ENCODE results near the gene PLCB2. TPM values are rescaled to one million over a fixed set of nuclear protein-coding genes. Genes with fewer than 3 reads are reported as not detected.

Gene PLCB2
- total RNA-seq, 1 donor from 2014 or later: 7.7 TPM

GRCh38 chr15:40293006-40293405 is 14.7 kb downstream of the PLCB2 start:
- DNase-seq (peak; percentile 17), ATAC-seq (ENCODE audit: poor library complexity) (no peak)
- intact Hi-C loops (cut with DNase I): no loop called here

- ATAC-seq (ENCODE audit: poor library complexity) (no peak), DNase-seq (peak; percentile 8)
- intact Hi-C loops (cut with DNase I): no loop called here
Measured at GRCh38 chr15:40292246-40292645, 15.5 kb downstream of the PLCB2 start.

- intact Hi-C loops (cut with DNase I): no loop called here
- ATAC-seq (ENCODE audit: poor library complexity) (peak; percentile 55), DNase-seq (peak; percentile 57)
Measured at GRCh38 chr15:40290918-40291574, 16.7 kb downstream of the PLCB2 start.

GRCh38 chr15:40290545-40290917 is 17.2 kb downstream of the PLCB2 start:
- intact Hi-C loops (cut with DNase I): no loop called here
- DNase-seq (no peak), ATAC-seq (ENCODE audit: poor library complexity) (no peak)

GRCh38 chr15:40289140-40289775 is 18.5 kb downstream of the PLCB2 start:
- intact Hi-C loops (cut with DNase I): no loop called here
- ATAC-seq (ENCODE audit: poor library complexity) (peak; percentile 33), DNase-seq (peak; percentile 67)

- DNase-seq (no peak), ATAC-seq (ENCODE audit: poor library complexity) (no peak)
- intact Hi-C loops (cut with DNase I): no loop called here
Measured at GRCh38 chr15:40287968-40288367, 19.8 kb downstream of the PLCB2 start.

- intact Hi-C loops (cut with DNase I): no loop called here
- DNase-seq (no peak), ATAC-seq (ENCODE audit: poor library complexity) (no peak)
Measured at GRCh38 chr15:40287505-40287904, 20.2 kb downstream of the PLCB2 start.

- ATAC-seq (ENCODE audit: poor library complexity): no peak
- intact Hi-C loops (cut with DNase I): no loop called here
- no peak for DNase-seq
Measured at GRCh38 chr15:40286794-40287193, 20.9 kb downstream of the PLCB2 start.

- DNase-seq (no peak), ATAC-seq (ENCODE audit: poor library complexity) (peak; percentile 33)
- intact Hi-C loops (cut with DNase I): no loop called here
Measured at GRCh38 chr15:40286061-40286532, 21.6 kb downstream of the PLCB2 start.

GRCh38 chr15:40285554-40286011 is 22.2 kb downstream of the PLCB2 start:
- intact Hi-C loops (cut with DNase I): no loop called here
- DNase-seq (no peak), ATAC-seq (ENCODE audit: poor library complexity) (peak; percentile 3)

GRCh38 chr15:40285151-40285550 is 22.6 kb downstream of the PLCB2 start:
- ATAC-seq (ENCODE audit: poor library complexity): no peak

GRCh38 chr15:40283615-40284300 is 24.0 kb downstream of the PLCB2 start:
- ATAC-seq (ENCODE audit: poor library complexity) (no peak), DNase-seq (no peak)
- intact Hi-C loops (cut with DNase I): loop anchor here (2.0 kb wide), 1 partner anchor 137 kb away; no protein-coding TSS in a partner anchor

More at GRCh38 chr15:40285151-40285550, 22.6 kb downstream of the PLCB2 start:
- intact Hi-C loops (cut with DNase I): no loop called here
- DNase-seq: no peak

- ATAC-seq (ENCODE audit: poor library complexity) (peak; percentile 33), DNase-seq (no peak)
- intact Hi-C loops (cut with DNase I): loop anchor here (2.0 kb wide), 1 partner anchor 138 kb away; no protein-coding TSS in a partner anchor
Measured at GRCh38 chr15:40282869-40283614, 24.7 kb downstream of the PLCB2 start, which contains the start of gene ANKRD63. Gene ANKRD63, minus strand, starts transcription at chr15:40283064. Its CDS starts 478 bp downstream, at chr15:40282586.

- DNase-seq (peak; percentile 73), ATAC-seq (ENCODE audit: poor library complexity) (peak; percentile 57)
- intact Hi-C loops (cut with DNase I): loop anchor here (2.0 kb wide), 1 partner anchor 138 kb away; no protein-coding TSS in a partner anchor
Measured at GRCh38 chr15:40282147-40282868, 25.4 kb downstream of the PLCB2 start.

- ATAC-seq (ENCODE audit: poor library complexity): no peak
- no peak for DNase-seq
- intact Hi-C loops (cut with DNase I): loop anchor here (2.0 kb wide), 1 partner anchor 139 kb away; no protein-coding TSS in a partner anchor
Measured at GRCh38 chr15:40281801-40282146, 26.0 kb downstream of the PLCB2 start.

GRCh38 chr15:40281057-40281800 is 26.5 kb downstream of the PLCB2 start:
- no peak for ATAC-seq (ENCODE audit: poor library complexity)
- intact Hi-C loops (cut with DNase I): no loop called here
- DNase-seq: no peak

- DNase-seq (no peak), ATAC-seq (ENCODE audit: poor library complexity) (no peak)
- intact Hi-C loops (cut with DNase I): no loop called here
Measured at GRCh38 chr15:40280260-40281056, 27.3 kb downstream of the PLCB2 start.
